ENCODE data around the gene NUDT14. TPM values are rescaled to one million over a fixed set of nuclear protein-coding genes. Genes with fewer than 3 reads are reported as not detected.

NUDT14 gene
- total and polyA plus RNA-seq, 5 donors from 2014 or later = 6.5 to 18.1 (median 11.8) TPM

- Mint-ChIP-seq H3K36me3 (no peaks in the 10 kb centered on the region), H3K27ac (no peak overlapping the region), H3K4me3 (no peak overlapping the region), H3K27me3 (no peaks in the 10 kb centered on the region), H3K9me3 (peaks cover 0 to 7% (median 0%) of the 10 kb centered on the region in 7 donors), H3K4me1 (no peaks in the 10 kb centered on the region)
- ATAC-seq (ENCODE audit: low read depth in 2 of 2) (no peak), DNase-seq (no peak)
- Histone ChIP-seq H3K4me1 (ENCODE audit: control insufficient read depth, insufficient read depth, low read length, poor library complexity, severe bottlenecking) (no peaks in the 10 kb centered on the region), H3K27ac (ENCODE audit: insufficient read depth, low read length, poor library complexity, severe bottlenecking) (no peak overlapping the region), H3K36me3 (ENCODE audit: control insufficient read depth, insufficient read depth, low read length) (no peaks in the 10 kb centered on the region), H3K4me3 (ENCODE audit: low read depth, low read length) (no peak overlapping the region), H3K27me3 (ENCODE audit: control insufficient read depth, insufficient read depth, low read length) (no peaks in the 10 kb centered on the region), H3K9me3 (ENCODE audit: control insufficient read depth in 2 of 2, low read length in 2 of 2) (peaks cover 4 to 12% of the 10 kb centered on the region in 2 experiments)
These were observed 37.6 kb downstream of the NUDT14 start for GRCh38 chr14:105143451-105144025.

GRCh38 chr14:105142651-105143450, 38.3 kb downstream of the NUDT14 start:
- H3K27me3 ChIP-seq (ENCODE audit: control insufficient read depth, insufficient read depth, low read length) = no peaks in the 10 kb centered on the region
- ATAC-seq (ENCODE audit: low read depth in 2 of 2) = no peak
- H3K4me1 Mint-ChIP-seq = no peaks in the 10 kb centered on the region

GRCh38 chr14:105141486-105142281, 39.4 kb downstream of the NUDT14 start:
- Mint-ChIP-seq H3K4me3 (no peak overlapping the region), H3K9me3 (peaks cover 0 to 7% (median 0%) of the 10 kb centered on the region in 7 donors), H3K27ac (peak overlapping the region in 1 of 3 donors; percentile 38), H3K36me3 (no peaks in the 10 kb centered on the region), H3K4me1 (no peaks in the 10 kb centered on the region), H3K27me3 (no peaks in the 10 kb centered on the region)
- Histone ChIP-seq H3K4me3 (ENCODE audit: low read depth, low read length) (no peak overlapping the region), H3K27ac (ENCODE audit: insufficient read depth, low read length, poor library complexity, severe bottlenecking) (no peak overlapping the region), H3K36me3 (ENCODE audit: control insufficient read depth, insufficient read depth, low read length) (no peaks in the 10 kb centered on the region), H3K9me3 (ENCODE audit: control insufficient read depth in 2 of 2, low read length in 2 of 2) (peaks cover 4 to 12% of the 10 kb centered on the region in 2 experiments), H3K4me1 (ENCODE audit: control insufficient read depth, insufficient read depth, low read length, poor library complexity, severe bottlenecking) (no peaks in the 10 kb centered on the region), H3K27me3 (ENCODE audit: control insufficient read depth, insufficient read depth, low read length) (no peaks in the 10 kb centered on the region)
- no peak for DNase-seq
- no peak for ATAC-seq (ENCODE audit: low read depth in 2 of 2)

More at GRCh38 chr14:105142651-105143450, 38.3 kb downstream of the NUDT14 start:
- DNase-seq = no peak
- Histone ChIP-seq H3K9me3 (ENCODE audit: control insufficient read depth in 2 of 2, low read length in 2 of 2) (peaks cover 4 to 12% of the 10 kb centered on the region in 2 experiments), H3K4me3 (ENCODE audit: low read depth, low read length) (no peak overlapping the region), H3K4me1 (ENCODE audit: control insufficient read depth, insufficient read depth, low read length, poor library complexity, severe bottlenecking) (no peaks in the 10 kb centered on the region), H3K36me3 (ENCODE audit: control insufficient read depth, insufficient read depth, low read length) (no peaks in the 10 kb centered on the region), H3K27ac (ENCODE audit: insufficient read depth, low read length, poor library complexity, severe bottlenecking) (no peak overlapping the region)
- H3K27ac Mint-ChIP-seq = no peak overlapping the region
- H3K27me3 Mint-ChIP-seq = no peaks in the 10 kb centered on the region
- H3K36me3 Mint-ChIP-seq = no peaks in the 10 kb centered on the region
- no peak overlapping the region for H3K4me3 Mint-ChIP-seq
- peaks cover 0 to 7% (median 0%) of the 10 kb centered on the region in 7 donors for H3K9me3 Mint-ChIP-seq

GRCh38 chr14:105141026-105141425, 40.1 kb downstream of the NUDT14 start:
- H3K27me3 Mint-ChIP-seq = no peaks in the 10 kb centered on the region
- no peaks in the 10 kb centered on the region for H3K4me1 Mint-ChIP-seq
- H3K4me1 ChIP-seq (ENCODE audit: control insufficient read depth, insufficient read depth, low read length, poor library complexity, severe bottlenecking) = no peaks in the 10 kb centered on the region

GRCh38 chr14:105140581-105140980, 40.5 kb downstream of the NUDT14 start:
- DNase-seq = no peak
- H3K4me1 Mint-ChIP-seq = no peaks in the 10 kb centered on the region
- H3K4me1 ChIP-seq (ENCODE audit: control insufficient read depth, insufficient read depth, low read length, poor library complexity, severe bottlenecking) = no peaks in the 10 kb centered on the region
- peaks cover 4 to 12% of the 10 kb centered on the region in 2 experiments for H3K9me3 ChIP-seq (ENCODE audit: control insufficient read depth in 2 of 2, low read length in 2 of 2)
- H3K27ac ChIP-seq (ENCODE audit: insufficient read depth, low read length, poor library complexity, severe bottlenecking) = no peak overlapping the region
- no peaks in the 10 kb centered on the region for H3K27me3 ChIP-seq (ENCODE audit: control insufficient read depth, insufficient read depth, low read length)
- ATAC-seq (ENCODE audit: low read depth in 2 of 2) = no peak
- no peak overlapping the region for H3K27ac Mint-ChIP-seq
- H3K36me3 Mint-ChIP-seq = no peaks in the 10 kb centered on the region
- no peaks in the 10 kb centered on the region for H3K36me3 ChIP-seq (ENCODE audit: control insufficient read depth, insufficient read depth, low read length)
- no peaks in the 10 kb centered on the region for H3K27me3 Mint-ChIP-seq
- H3K4me3 Mint-ChIP-seq = no peak overlapping the region
- peaks cover 0 to 7% (median 0%) of the 10 kb centered on the region in 7 donors for H3K9me3 Mint-ChIP-seq
- no peak overlapping the region for H3K4me3 ChIP-seq (ENCODE audit: low read depth, low read length)

More at GRCh38 chr14:105141026-105141425, 40.1 kb downstream of the NUDT14 start:
- Histone ChIP-seq H3K4me3 (ENCODE audit: low read depth, low read length) (no peak overlapping the region), H3K36me3 (ENCODE audit: control insufficient read depth, insufficient read depth, low read length) (no peaks in the 10 kb centered on the region), H3K9me3 (ENCODE audit: control insufficient read depth in 2 of 2, low read length in 2 of 2) (peaks cover 4 to 12% of the 10 kb centered on the region in 2 experiments), H3K27me3 (ENCODE audit: control insufficient read depth, insufficient read depth, low read length) (no peaks in the 10 kb centered on the region), H3K27ac (ENCODE audit: insufficient read depth, low read length, poor library complexity, severe bottlenecking) (no peak overlapping the region)
- no peak for ATAC-seq (ENCODE audit: low read depth in 2 of 2)
- H3K9me3 Mint-ChIP-seq = peaks cover 0 to 7% (median 0%) of the 10 kb centered on the region in 7 donors
- DNase-seq = no peak
- no peak overlapping the region for H3K4me3 Mint-ChIP-seq
- no peaks in the 10 kb centered on the region for H3K36me3 Mint-ChIP-seq
- peak overlapping the region in 1 of 3 donors; percentile 43 for H3K27ac Mint-ChIP-seq

GRCh38 chr14:105139831-105140239, 41.3 kb downstream of the NUDT14 start:
- Histone ChIP-seq H3K4me3 (ENCODE audit: low read depth, low read length) (no peak overlapping the region), H3K4me1 (ENCODE audit: control insufficient read depth, insufficient read depth, low read length, poor library complexity, severe bottlenecking) (no peaks in the 10 kb centered on the region), H3K27ac (ENCODE audit: insufficient read depth, low read length, poor library complexity, severe bottlenecking) (no peak overlapping the region), H3K27me3 (ENCODE audit: control insufficient read depth, insufficient read depth, low read length) (no peaks in the 10 kb centered on the region), H3K36me3 (ENCODE audit: control insufficient read depth, insufficient read depth, low read length) (no peaks in the 10 kb centered on the region), H3K9me3 (ENCODE audit: control insufficient read depth in 2 of 2, low read length in 2 of 2) (peaks cover 4 to 12% of the 10 kb centered on the region in 2 experiments)
- no peak for DNase-seq
- Mint-ChIP-seq H3K4me1 (no peaks in the 10 kb centered on the region), H3K27me3 (peaks cover 2% of the 10 kb centered on the region), H3K36me3 (no peaks in the 10 kb centered on the region), H3K4me3 (no peak overlapping the region), H3K9me3 (peaks cover 0 to 7% (median 0%) of the 10 kb centered on the region in 7 donors), H3K27ac (peak overlapping the region in 1 of 3 donors; percentile 49)
- no peak for ATAC-seq (ENCODE audit: low read depth in 2 of 2)

- H3K27ac ChIP-seq (ENCODE audit: insufficient read depth, low read length, poor library complexity, severe bottlenecking) = no peak overlapping the region
- no peaks in the 10 kb centered on the region for H3K4me1 ChIP-seq (ENCODE audit: control insufficient read depth, insufficient read depth, low read length, poor library complexity, severe bottlenecking)
- no peak for ATAC-seq (ENCODE audit: low read depth in 2 of 2)
- peaks cover 4 to 12% of the 10 kb centered on the region in 2 experiments for H3K9me3 ChIP-seq (ENCODE audit: control insufficient read depth in 2 of 2, low read length in 2 of 2)
- H3K27me3 ChIP-seq (ENCODE audit: control insufficient read depth, insufficient read depth, low read length) = no peaks in the 10 kb centered on the region
- no peak overlapping the region for H3K4me3 Mint-ChIP-seq
- peaks cover 8% of the 10 kb centered on the region for H3K27me3 Mint-ChIP-seq
- no peak overlapping the region for H3K27ac Mint-ChIP-seq
- H3K4me3 ChIP-seq (ENCODE audit: low read depth, low read length) = no peak overlapping the region
- H3K36me3 ChIP-seq (ENCODE audit: control insufficient read depth, insufficient read depth, low read length) = no peaks in the 10 kb centered on the region
- H3K4me1 Mint-ChIP-seq = no peaks in the 10 kb centered on the region
- peaks cover 0 to 7% (median 0%) of the 10 kb centered on the region in 7 donors for H3K9me3 Mint-ChIP-seq
- H3K36me3 Mint-ChIP-seq = no peaks in the 10 kb centered on the region
- DNase-seq = no peak
These were observed 41.8 kb downstream of the NUDT14 start for GRCh38 chr14:105139212-105139825.
